Measurements from ENCODE around the gene FHDC1.

FHDC1 gene

GRCh38 chr4:152949930-152950329, 13.8 kb downstream of the FHDC1 start:
- H3K4me3 ChIP-seq (ENCODE audit: low read depth, low read length) = no peak overlapping the region
- no peak for TF ChIP-seq CTCF (IDR thresholded peaks at IDR 0.05; ENCODE audit: insufficient read depth, low read depth, low read length, missing control alignments)
- DNase-seq (ENCODE audit: low read depth) = no peak

GRCh38 chr4:152950402-152951274, 14.5 kb downstream of the FHDC1 start:
- no peak for DNase-seq (ENCODE audit: low read depth)
- no peak overlapping the region for H3K4me3 ChIP-seq (ENCODE audit: low read depth, low read length)
- no peak for TF ChIP-seq CTCF (IDR thresholded peaks at IDR 0.05; ENCODE audit: insufficient read depth, low read depth, low read length, missing control alignments)

- TF ChIP-seq CTCF (IDR thresholded peaks at IDR 0.05; ENCODE audit: insufficient read depth, low read depth, low read length, missing control alignments) = no peak
- H3K4me3 ChIP-seq (ENCODE audit: low read depth, low read length) = no peak overlapping the region
- no peak for DNase-seq (ENCODE audit: low read depth)
Observed at GRCh38 chr4:152951348-152951747, 15.2 kb downstream of the FHDC1 start.

- TF ChIP-seq CTCF (IDR thresholded peaks at IDR 0.05; ENCODE audit: insufficient read depth, low read depth, low read length, missing control alignments) = no peak
- DNase-seq (ENCODE audit: low read depth) = no peak
- H3K4me3 ChIP-seq (ENCODE audit: low read depth, low read length) = no peak overlapping the region
Observed at GRCh38 chr4:152953514-152953913, 17.4 kb downstream of the FHDC1 start.

- no peak for TF ChIP-seq CTCF (IDR thresholded peaks at IDR 0.05; ENCODE audit: insufficient read depth, low read depth, low read length, missing control alignments)
- DNase-seq (ENCODE audit: low read depth) = no peak
- H3K4me3 ChIP-seq (ENCODE audit: low read depth, low read length) = no peak overlapping the region
Observed at GRCh38 chr4:152954741-152955140, 18.6 kb downstream of the FHDC1 start.

- no peak for TF ChIP-seq CTCF (IDR thresholded peaks at IDR 0.05; ENCODE audit: insufficient read depth, low read depth, low read length, missing control alignments)
- no peak overlapping the region for H3K4me3 ChIP-seq (ENCODE audit: low read depth, low read length)
- DNase-seq (ENCODE audit: low read depth) = no peak
Observed at GRCh38 chr4:152956147-152956546, 20.0 kb downstream of the FHDC1 start.
